ENCODE results near the gene POLR3E. TPM values are rescaled to one million over a fixed set of nuclear protein-coding genes. Genes with fewer than 3 reads are reported as not detected.

POLR3E gene
- total RNA-seq, 1 experiment from 2014 or later: 103 TPM

GRCh38 chr16:22356930-22357634 is 59.9 kb downstream of the POLR3E start:
- Histone ChIP-seq H4K91ac (ENCODE audit: insufficient read length, low read depth, low read length) (no peak overlapping the region), H3K4ac (ENCODE audit: low read depth, low read length) (no peak overlapping the region), H3K27me3 (ENCODE audit: insufficient read depth, low read length) (no peaks in the 10 kb centered on the region), H3K9ac (ENCODE audit: extremely low read depth, insufficient read length, low read length) (no peak overlapping the region), H3K23ac (ENCODE audit: insufficient read length, low read depth, low read length) (no peak overlapping the region), H4K5ac (ENCODE audit: insufficient read length, low read depth, low read length) (no peak overlapping the region), H2BK120ac (ENCODE audit: low read depth, low read length, poor library complexity, severe bottlenecking) (no peak overlapping the region), H3K14ac (ENCODE audit: insufficient read depth, low read length) (no peak overlapping the region), H3K27ac (ENCODE audit: insufficient read length, low read depth, low read length) (no peak overlapping the region), H2BK15ac (ENCODE audit: low read depth, low read length) (no peak overlapping the region), H2BK20ac (ENCODE audit: low read depth, low read length, poor library complexity, severe bottlenecking) (no peak overlapping the region), H4K20me1 (ENCODE audit: control insufficient read depth, insufficient read depth, insufficient read length) (no peaks in the 10 kb centered on the region), H2BK12ac (ENCODE audit: insufficient read length, low read depth, low read length) (no peak overlapping the region), H3K79me2 (ENCODE audit: insufficient read depth, low read length) (0 out of 2 replicates have a peak, but pooled peaks cover 2% of the 10 kb centered on the region), H2AFZ (ENCODE audit: low read length) (no peak overlapping the region), H2AK5ac (ENCODE audit: insufficient read length, low read length) (no peak overlapping the region), H3K4me1 (ENCODE audit: insufficient read depth, low read length) (peaks cover 10% of the 10 kb centered on the region; the same call in 1 of the 2 replicates), H3K9me3 (ENCODE audit: control insufficient read depth, low read depth, low read length) (no peaks in the 10 kb centered on the region), H2BK5ac (ENCODE audit: insufficient read length, low read length) (no peak overlapping the region), H3K56ac (ENCODE audit: insufficient read length, low read depth, low read length) (no peak overlapping the region), H4K8ac (replicated peaks; ENCODE audit: insufficient read length, low read depth, low read length) (no peak overlapping the region), H3K79me1 (ENCODE audit: insufficient read depth, low read depth, low read length, poor library complexity, severe bottlenecking) (no peaks in the 10 kb centered on the region), H3T11ph (ENCODE audit: low read length) (no peak overlapping the region), H3K4me2 (ENCODE audit: insufficient read depth, insufficient read length, low read length) (no peak overlapping the region), H3K18ac (ENCODE audit: insufficient read length, low read depth, low read length) (no peak overlapping the region), H3K23me2 (ENCODE audit: insufficient read length, low read depth, low read length, poor library complexity, severe bottlenecking) (no peaks in the 10 kb centered on the region)
- H3K27ac Mint-ChIP-seq: no peak overlapping the region; a peak in 1 of 7 replicates
- peaks cover 7 to 23% (median 21%) of the 10 kb centered on the region in 3 experiments; a peak in 6 of 7 replicates for H3K36me3 Mint-ChIP-seq (ENCODE audit: insufficient read depth in 1 of 3, low read depth in 3 of 3)
- H3K4me3 Mint-ChIP-seq: no peak overlapping the region
- H3K27me3 Mint-ChIP-seq (ENCODE audit: low read depth): no peaks in the 10 kb centered on the region
- no CpG with 5 or more reads among the region's 7 CpGs for WGBS (ENCODE audit: extremely low coverage, insufficient read length, low lambda C conversion rate)
- no peak for TF ChIP-seq CTCF (conservative IDR thresholded peaks at IDR 0.05)
- no peak for DNase-seq
- H3K9me3 Mint-ChIP-seq: no peaks in the 10 kb centered on the region
- peaks cover 24 to 35% of the 10 kb centered on the region in 2 experiments for H3K4me1 Mint-ChIP-seq
